Gastrocnemius medialis (tissue), 4 donors: ENCODE data around the gene MPP2.

Experiments
- CTCF ChIP-seq, 5 experiments: fragments of 450-650 bp in 3 of 5; fragments of 200-600 bp in 2 of 5; sonication (generic) in 2 of 5; IDR thresholded peaks in 4 of 5; conservative IDR thresholded peaks in 1 of 5; 1 replicate in 4 of 5; 2 replicates in 1 of 5; pipeline ENCODE4 v1.5.1; 2016 to 2019; ENCODE audit warnings: antibody characterized with exemption in 5 of 5, mild to moderate bottlenecking in 3 of 5, moderate library complexity in 3 of 5
- POLR2A ChIP-seq, 2 donors: fragments of 450-650 bp; IDR thresholded peaks; one replicate each; pipeline ENCODE4 v1.6.1; 2017; ENCODE audit warnings: antibody characterized with exemption in 2 of 2, mild to moderate bottlenecking in 2 of 2, moderate library complexity in 2 of 2

DNA sequence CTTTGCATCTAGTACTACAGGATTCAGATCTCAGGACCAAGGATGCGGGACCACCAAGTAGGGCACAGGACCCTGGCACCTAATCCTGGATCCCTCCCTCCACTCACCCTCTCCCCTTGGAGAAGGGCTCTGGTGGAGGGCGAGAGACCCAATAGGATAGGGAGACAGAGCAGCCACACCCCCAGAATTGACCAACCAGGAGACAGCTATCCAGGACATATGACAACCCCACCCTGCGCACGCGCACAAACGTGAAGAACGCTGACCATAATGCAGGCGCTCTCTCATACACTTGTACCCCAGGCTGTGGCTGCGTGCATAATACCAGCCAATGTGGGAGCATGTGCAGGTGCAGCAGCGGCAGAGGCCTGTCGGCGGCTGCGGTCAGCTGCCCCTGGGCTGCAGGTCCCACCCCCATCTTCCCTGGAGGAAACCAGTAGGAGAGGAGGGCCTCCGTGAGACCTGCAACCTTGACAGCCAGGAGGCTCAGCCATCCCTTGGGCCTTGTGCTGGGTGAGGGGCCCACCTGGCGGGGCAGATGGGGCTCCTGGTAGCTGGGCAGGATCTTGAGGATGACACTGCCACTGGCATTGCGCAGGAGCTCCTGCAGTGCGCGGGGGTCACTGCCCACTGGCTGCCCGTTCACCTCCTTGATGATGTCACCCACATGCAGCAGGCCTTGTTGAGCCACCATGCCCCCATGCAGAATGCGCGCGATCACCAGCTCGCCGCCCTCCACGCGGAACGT is 25.4 kb downstream of the MPP2 start:
- no peak for TF ChIP-seq CTCF (IDR thresholded peaks at IDR 0.05 in 4 of 5, conservative IDR thresholded peaks at IDR 0.05 in 1 of 5)
- TF ChIP-seq POLR2A (IDR thresholded peaks at IDR 0.05), result no peak
